ENCODE results near the gene IQSEC1.

Gene IQSEC1

DNA sequence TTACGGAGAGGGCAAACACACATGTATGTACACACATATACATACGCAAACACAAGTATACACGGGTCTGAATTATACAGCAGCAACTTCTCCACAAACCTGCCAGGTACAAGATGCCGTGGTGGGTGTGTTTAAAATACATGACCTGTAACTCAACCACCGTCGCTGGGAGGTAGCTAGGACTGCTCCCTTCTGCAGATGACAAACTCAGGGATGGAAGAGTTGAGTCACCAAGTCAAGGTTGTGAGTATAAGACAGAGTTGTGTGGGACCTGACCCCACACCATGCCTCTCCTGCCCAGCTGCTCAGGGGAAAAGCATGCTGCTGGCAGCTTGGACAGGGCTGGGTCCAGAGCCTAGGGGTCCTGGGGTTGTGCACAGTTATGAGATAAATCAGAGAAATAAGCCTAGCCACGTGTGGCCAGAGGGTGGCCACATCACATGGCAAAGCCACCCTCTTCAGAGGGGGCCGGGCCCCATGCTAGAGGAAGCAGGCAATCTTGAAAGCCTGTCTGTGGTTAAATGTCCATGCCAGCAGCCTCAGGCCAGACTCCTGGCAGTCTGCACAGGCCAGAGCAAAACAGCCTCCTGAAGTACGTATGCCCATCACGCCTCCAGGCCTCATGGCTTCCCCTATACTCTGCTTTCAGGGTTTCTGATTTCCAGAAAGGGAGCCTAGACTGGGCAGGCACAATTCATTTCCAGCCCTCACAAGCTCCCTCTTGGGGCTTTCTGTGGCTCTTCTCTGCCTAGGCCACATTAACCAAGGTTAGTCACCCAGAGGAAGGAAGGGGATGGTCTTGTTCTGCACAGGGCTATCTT lies 124.1 kb downstream of the IQSEC1 start:
- H3K4me3 ChIP-seq (ENCODE audit: control insufficient read depth, low read depth, low read length), result no peak overlapping the region
- TF ChIP-seq, protein P1, sequence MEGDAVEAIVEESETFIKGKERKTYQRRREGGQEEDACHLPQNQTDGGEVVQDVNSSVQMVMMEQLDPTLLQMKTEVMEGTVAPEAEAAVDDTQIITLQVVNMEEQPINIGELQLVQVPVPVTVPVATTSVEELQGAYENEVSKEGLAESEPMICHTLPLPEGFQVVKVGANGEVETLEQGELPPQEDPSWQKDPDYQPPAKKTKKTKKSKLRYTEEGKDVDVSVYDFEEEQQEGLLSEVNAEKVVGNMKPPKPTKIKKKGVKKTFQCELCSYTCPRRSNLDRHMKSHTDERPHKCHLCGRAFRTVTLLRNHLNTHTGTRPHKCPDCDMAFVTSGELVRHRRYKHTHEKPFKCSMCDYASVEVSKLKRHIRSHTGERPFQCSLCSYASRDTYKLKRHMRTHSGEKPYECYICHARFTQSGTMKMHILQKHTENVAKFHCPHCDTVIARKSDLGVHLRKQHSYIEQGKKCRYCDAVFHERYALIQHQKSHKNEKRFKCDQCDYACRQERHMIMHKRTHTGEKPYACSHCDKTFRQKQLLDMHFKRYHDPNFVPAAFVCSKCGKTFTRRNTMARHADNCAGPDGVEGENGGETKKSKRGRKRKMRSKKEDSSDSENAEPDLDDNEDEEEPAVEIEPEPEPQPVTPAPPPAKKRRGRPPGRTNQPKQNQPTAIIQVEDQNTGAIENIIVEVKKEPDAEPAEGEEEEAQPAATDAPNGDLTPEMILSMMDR (conservative IDR thresholded peaks at IDR 0.05; ENCODE audit: control insufficient read depth, insufficient read depth, low read depth, low read length), result no peak
- DNase-seq (ENCODE audit: low read depth), result peak; percentile 49

DNA sequence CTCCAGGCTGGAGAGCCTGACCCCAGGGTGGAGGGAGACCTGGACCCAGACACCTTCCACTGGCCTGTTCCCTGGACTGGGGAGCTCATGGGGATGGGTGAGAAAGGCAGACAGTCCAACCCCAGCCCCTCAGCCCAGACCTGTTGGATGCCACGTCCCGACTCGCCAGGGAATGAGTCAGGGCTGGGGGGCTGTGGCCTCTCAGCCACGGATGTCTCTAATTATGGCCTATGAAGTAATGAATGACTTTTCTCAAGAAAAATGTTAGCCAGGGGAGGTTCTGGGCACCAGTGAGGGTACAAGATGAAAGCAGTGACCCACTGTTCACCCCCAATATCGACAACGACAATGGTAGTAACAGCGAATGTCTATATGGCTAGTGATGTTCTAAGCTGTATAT lies 124.9 kb downstream of the IQSEC1 start:
- DNase-seq (ENCODE audit: low read depth), result peak; percentile 62
- no peak overlapping the region for H3K4me3 ChIP-seq (ENCODE audit: control insufficient read depth, low read depth, low read length)
- TF ChIP-seq, protein P1 (conservative IDR thresholded peaks at IDR 0.05; ENCODE audit: control insufficient read depth, insufficient read depth, low read depth, low read length), result no peak

DNA sequence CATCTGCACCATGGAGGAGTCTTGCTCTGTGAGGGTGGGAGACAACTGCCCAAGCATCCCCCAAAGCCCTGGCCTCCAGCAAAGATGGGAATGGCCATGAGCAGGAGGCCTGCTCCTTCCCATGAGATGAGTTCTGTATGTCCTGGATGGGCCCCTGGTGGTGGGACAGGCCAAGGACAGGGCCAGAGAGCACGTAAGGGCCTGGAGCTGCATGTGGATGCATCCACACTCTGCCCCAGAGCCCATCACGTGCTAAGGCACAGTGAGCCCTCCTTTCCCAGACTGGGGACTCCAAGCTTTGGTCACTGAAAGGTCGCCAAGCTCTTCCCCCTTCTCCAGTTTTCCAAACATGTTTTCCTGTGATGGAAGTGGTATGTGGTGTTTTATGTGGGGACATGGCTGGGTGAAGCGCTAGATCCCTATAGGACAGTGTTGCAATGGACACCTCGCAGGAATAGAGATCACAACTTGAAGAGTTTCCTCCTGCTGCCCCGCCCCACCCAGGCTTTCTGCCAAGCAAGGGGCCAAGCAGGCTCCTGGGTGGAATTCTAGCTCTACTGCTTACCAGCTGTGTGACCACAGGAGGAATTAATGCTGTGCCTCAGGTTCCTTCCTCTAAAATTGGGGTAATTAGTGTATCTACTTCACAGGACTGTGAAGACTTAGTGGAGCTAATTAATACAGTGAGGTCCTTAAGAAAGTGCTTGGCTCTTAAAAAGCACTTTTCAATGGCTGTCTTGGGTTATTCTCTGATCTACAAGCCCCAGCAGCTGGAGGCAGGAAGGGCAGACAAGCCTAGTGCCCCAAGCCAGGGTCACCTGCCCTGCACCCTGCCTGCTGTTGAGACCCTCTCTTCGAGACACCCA lies 125.5 kb downstream of the IQSEC1 start:
- DNase-seq (ENCODE audit: low read depth), result peak; percentile 64
- TF ChIP-seq, protein P1 (conservative IDR thresholded peaks at IDR 0.05; ENCODE audit: control insufficient read depth, insufficient read depth, low read depth, low read length), result peak; percentile 9
- H3K4me3 ChIP-seq (ENCODE audit: control insufficient read depth, low read depth, low read length), result no peak overlapping the region

DNA sequence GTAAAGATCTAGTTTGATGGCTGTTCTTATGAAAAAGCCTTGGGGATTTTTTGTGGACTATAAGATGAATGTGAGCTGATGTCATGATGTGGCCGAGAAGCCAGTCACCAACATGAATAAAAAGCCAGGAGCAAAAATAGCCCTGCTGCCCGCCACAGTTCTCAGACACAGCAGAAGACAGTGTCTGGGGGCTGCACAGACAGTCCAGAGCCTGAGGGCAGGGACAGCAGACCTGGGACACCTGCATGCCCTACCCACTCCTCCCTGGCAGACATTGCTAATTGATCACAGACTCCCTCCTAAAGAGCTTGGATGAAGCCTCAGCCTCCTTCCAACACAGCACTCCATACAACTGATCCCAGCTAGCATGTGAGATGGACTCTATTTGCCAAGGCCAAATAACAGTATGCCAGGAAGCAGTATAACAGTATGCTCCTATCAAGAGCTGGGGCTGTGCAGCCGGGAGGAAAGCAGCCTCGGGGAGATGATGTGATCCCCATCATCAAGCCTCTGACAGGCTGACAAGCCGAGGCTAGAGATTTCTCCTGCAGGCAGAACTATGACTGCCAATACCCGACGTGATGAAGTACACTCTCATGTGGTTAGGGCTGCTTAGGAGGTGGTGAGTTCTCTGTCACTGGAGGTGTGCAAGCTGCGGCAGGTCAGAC lies 126.4 kb downstream of the IQSEC1 start:
- TF ChIP-seq, protein P1 (conservative IDR thresholded peaks at IDR 0.05; ENCODE audit: control insufficient read depth, insufficient read depth, low read depth, low read length), result no peak
- H3K4me3 ChIP-seq (ENCODE audit: control insufficient read depth, low read depth, low read length), result no peak overlapping the region
- no peak for DNase-seq (ENCODE audit: low read depth)

DNA sequence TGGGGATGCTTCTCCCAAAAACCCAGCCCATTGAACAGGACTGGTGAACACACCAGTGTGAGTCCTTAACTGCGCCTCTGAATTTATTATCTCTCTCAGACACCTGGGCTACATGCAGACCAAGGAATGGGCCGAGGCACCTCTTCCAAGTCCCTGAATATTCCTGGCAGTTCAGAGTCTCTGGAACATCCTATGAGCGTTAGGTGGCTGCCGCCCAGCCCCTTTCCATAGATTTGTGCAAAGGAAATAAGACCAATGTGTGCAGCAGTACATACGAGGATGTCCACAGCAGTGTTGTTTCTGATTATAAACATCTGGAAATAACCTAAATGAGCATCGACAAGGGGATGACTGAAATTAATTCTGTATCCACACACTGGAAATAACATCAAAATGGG lies 127.0 kb downstream of the IQSEC1 start:
- DNase-seq (ENCODE audit: low read depth), result no peak
- no peak overlapping the region for H3K4me3 ChIP-seq (ENCODE audit: control insufficient read depth, low read depth, low read length)
- TF ChIP-seq, protein P1 (conservative IDR thresholded peaks at IDR 0.05; ENCODE audit: control insufficient read depth, insufficient read depth, low read depth, low read length), result no peak

DNA sequence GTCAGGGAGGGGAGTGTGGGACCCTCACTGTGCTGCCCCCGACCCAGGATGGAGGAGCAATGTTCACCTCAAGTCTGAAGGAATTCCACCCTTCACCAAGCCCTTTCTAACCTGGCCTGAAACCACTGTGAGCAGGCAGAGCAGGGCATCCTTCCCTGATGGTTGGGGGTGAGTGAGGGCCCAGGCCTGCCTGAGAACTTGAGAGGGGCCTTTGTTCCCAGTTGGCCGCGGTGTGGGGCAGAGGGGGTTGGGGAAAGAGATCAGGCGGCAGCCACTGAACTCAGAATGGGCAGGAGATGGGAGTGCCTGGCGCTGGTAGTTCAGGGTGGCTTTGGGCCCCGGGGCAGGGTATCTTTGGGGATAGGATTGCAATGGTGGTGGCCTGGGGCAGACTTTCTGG lies 128.4 kb downstream of the IQSEC1 start:
- H3K4me3 ChIP-seq (ENCODE audit: control insufficient read depth, low read depth, low read length), result no peak overlapping the region
- no peak for DNase-seq (ENCODE audit: low read depth)
- TF ChIP-seq, protein P1 (conservative IDR thresholded peaks at IDR 0.05; ENCODE audit: control insufficient read depth, insufficient read depth, low read depth, low read length), result no peak

Data from fibroblast of mammary gland (primary cell).